Parietal lobe (tissue), 2 donors: ENCODE results near the gene ATR. TPM values are rescaled to one million over a fixed set of nuclear protein-coding genes. Genes with fewer than 3 reads are reported as not detected.

Source experiments
- small RNA-seq: library from RNA; depleted of rRNA; stranded (forward); fragments of <200 nt; gene quantifications from one replicate; pipeline ENCODE3, GENCODE V24; 2014; ENCODE audit warnings: low replicate concordance
- total RNA-seq: library from RNA; depleted of rRNA; stranded (reverse); fragments of >200 nt; gene quantifications from one replicate; pipeline ENCODE4 v1.2.3, GENCODE V29; 2014

ATR gene
- total RNA-seq: 43.2 TPM

DNA sequence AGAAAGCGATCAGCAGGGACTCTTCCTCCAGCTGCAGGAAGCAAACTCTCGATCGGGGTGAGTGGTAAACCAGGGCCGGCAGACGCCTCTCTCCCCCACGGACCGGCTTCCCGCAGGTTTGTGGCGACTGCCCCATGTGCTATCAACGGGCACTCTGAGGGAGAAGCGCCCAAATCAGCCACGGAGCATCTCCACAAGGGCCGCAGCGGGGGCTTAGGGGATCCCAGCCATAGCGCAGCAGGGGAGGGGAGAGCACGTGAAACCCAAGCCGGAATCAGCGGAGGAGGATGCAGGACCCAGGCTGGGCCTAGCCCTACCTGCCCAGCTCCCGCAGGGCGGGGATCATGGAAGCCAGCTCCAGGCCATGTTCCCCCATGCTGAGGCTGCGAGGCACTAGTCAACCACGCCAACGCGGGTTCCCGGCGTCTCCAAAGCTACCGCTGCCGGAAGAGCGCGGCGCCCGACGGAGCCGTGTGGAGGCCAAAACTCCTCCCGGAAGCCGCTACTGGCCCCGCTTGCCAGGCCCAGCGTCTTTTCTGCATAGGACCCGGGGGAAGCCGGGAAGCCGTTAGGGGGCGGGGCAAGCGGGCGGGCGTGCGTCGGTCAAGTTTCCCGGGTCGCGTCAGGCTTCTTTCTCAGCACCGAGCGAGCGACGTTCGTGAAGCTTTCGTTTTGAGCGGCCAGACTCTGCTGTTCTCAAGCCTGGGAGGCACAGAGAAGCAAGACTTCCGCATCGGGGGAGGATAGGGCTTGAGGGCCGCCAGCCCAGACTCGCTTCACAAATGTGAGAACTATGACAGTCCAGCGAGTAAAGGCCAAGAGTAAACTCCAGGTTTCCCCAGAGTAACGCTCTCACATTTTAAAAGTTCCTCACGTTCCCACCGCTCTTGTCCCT lies at the start of gene ATR:
Gene ATR, minus strand, starts transcription at position 405 of the 895 bp plus-strand sequence. Its CDS starts 29 bp downstream, at position 376.

GRCh38 chr3:142595951-142596725 lies 17.6 kb upstream of the ATR start, which contains the start of gene PLS1:
TSS of gene PLS1 (plus strand) at chr3:142596393. CDS start at chr3:142664238, 67,845 bp downstream.

DNA sequence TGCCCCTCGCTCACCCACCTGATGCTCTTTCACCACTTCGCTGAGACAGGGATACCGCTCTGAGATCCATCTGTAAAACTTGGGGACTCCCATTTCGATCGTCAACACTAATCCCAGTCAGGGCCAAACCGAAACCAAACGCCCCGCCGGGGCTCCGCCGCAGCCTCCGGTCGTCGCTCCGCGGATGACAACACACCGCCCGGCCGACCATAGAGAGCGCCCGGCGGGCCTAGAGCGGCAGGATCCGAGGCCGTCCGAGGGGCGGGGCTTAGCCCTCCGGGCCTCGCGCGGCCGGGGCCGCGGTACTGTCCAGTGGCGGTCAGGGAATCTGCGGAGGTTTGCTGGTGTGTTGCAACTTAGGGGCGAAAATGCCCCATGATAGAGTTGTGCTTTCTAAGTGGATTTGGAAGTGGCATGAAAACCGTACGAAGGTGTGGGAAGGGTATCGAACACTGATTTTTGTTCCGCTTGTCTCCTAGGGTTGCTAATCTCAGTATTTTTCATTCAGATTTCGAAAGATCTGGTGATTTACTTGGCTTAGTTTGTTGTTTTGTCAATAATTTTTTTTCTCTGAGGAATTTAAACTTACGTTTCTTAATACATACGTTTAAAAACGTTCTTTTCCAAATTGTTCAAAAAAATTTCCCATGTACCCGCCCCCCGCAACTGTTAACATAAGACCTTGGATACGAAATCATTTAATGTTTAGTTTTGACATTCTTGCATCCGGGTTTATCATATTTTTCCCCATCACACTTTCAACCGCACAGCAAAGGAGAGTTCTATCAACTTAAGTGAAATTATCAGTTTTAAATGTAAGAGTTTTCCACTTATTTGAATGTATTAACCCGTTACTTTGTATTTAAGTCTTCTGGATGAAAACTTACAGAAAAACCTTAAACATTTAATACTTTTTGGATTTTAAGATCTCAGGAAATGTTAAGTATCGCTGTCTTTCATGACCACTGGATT lies 130.4 kb downstream of the ATR start, which contains the start of gene XRN1:
Gene XRN1, minus strand, starts transcription at position 186 of the 972 bp plus-strand sequence. Its CDS starts 93 bp downstream, at position 93.

Small RNA genes lying within 50 kb of the gene (small RNA-seq; reads per million reads assigned to genes)
- gene RNA5SP143 (not detected), gene RNU1-100P (not detected), gene RNU6-1294P (not detected)

Other genes starting within 250 kb of the ATR start
- gene XRN1, start 130.7 kb downstream of the ATR start, total RNA-seq: 97.3 TPM
- 0.94 TPM for gene PLS1, start 17.7 kb upstream of the ATR start, total RNA-seq
- 113 TPM for gene TRPC1, start 145.3 kb upstream of the ATR start, total RNA-seq